Endothelial cell (in vitro differentiated cells): ENCODE measurements around the gene NEK3. TPM values are rescaled to one million over a fixed set of nuclear protein-coding genes. Genes with fewer than 3 reads are reported as not detected.

Experiments
- total RNA-seq: library from RNA; stranded (reverse); fragmentation: NEBNext Ultra II Directional; extraction: Animal tissue kit (Norgen Biotek cat#: 25700); gene quantifications from one replicate; pipeline ENCODE4 v1.2.1, GENCODE V29; 2021; ENCODE audit not compliant: unreplicated experiment

The NEK3 gene
- total RNA-seq, 1 donor from 2014 or later: 82.4 TPM

Other genes starting within 250 kb of the NEK3 start
- 19.3 TPM for gene ATP7B, start 148.1 kb downstream of the NEK3 start, total RNA-seq
- gene ALG11, start 147.2 kb downstream of the NEK3 start, total RNA-seq: 44.7 TPM
- gene UTP14C, start 134.9 kb downstream of the NEK3 start, total RNA-seq: 16.8 TPM
- gene NEK5, start 30.5 kb downstream of the NEK3 start, total RNA-seq: 0.97 TPM
- gene THSD1, start 246.6 kb upstream of the NEK3 start, total RNA-seq: 346 TPM